ENCODE measurements around the gene RELCH.

RELCH gene

DNA sequence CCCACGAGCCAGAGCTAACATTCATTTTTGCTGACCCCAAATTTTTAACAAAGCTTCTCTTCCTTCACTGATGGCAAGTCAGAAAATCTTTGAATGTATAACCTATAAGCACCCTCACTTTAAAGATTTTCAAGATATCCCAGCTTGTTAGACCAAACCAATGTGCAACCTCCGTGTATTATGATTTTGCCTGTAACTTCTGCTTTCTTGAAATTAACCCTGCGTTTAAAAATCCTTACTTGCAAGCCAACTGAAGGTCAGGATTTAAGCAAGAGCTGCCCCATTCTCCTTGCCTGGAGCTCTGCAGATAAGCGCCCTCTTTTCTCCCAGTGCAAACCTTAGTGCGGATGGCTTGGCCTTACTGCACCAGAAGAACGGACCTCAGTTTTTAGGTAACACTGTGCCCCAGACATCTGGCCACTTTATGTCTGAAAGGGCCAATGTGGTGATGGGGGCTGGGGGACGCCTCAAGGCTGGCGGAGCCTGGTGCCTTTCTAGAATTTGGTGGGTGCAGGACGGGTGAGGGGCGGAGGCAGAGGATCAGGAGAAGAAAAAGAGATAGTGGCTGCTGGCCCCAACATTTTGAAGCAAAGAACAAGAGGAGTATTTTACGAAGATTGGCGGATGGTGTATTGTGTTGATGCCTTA lies 137.2 kb downstream of the RELCH start:
- DNase-seq: no peak

GRCh38 chr18:62324917-62325805 lies 138.1 kb downstream of the RELCH start, which contains the start of gene TNFRSF11A:
TNFRSF11A (plus strand) TSS chr18:62325310; CDS start chr18:62325353, 43 bp downstream.
- no peak for DNase-seq

- DNase-seq: no peak
Measured at GRCh38 chr18:62325806-62326645, 139.0 kb downstream of the RELCH start.

DNA sequence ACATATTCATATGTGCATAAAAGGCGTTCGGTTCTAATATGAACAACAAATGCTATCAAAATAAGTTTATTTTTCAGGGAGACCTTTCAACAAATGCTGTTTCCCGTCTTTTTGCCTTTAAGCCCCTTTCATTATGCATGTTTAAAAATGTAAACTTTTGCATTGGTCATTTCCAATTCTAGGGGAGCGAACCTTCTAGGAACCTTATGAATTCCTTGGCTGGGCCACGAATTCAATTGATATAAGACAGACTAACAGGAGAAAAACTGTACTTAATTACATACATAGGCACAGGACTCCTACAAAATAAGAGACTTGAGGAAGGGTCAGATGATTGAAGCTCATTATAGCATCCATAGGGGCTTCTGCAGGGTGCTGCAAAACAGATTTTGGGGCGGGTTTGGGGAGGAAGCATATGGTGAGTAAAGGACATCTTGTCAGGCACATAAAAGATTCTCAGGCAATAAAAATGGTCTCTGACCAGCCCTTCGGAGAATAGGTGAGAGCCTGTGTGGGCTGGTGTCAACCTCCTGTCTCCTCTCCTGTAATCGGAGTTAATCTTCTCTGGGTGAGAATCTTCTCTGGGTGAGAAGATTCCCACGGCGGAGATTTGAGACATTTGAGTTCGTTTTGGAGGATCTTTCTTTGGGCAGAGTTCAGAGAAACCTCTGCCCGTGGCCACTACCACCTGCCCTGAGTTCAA lies 139.7 kb downstream of the RELCH start:
- DNase-seq: no peak

- no peak for DNase-seq
Measured at GRCh38 chr18:62327977-62328376, 140.9 kb downstream of the RELCH start.

DNA sequence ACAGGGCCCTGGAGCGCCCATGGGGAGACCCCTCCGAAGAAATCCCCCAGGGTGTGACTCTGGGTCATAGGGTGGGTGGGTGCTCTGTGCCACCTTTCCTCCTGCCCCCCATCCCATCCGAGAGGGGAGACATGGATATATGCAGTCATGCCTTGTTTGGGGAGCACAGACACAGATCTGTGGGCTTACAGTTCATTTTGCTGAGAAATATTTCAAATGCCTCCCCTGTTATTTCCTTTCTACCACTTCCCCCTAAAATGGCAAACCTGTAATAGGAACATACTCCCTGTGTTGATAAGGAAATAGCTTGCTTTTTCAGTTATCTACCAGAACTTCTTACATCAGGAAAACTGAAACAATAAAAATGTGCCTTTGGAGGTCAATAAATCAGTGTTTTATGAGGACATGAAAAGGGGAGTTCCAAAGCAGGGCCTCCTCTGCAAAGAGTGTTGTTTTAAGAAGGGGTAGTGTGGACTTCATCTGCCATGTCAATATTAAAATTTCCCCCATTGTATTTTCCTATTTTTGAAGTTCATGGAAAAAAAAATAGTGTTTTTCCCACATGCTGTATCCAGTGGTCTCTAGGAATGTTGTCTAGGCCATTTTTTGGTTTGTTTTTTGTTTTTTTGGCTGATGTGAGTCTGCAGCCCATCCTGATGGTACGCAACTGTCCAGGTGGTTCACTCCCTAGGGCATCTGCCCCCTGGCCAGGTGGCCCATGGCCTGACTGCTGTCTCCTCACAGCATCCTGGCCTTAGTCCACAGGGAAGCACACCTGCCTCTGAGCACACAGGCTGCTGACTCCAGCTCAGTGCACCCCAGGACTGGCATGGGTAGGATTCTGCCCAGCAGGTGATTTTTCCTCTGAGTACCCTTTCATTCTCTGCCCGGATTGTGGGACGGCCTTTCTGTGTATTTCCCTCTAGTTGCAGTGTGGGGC lies 141.8 kb downstream of the RELCH start:
- DNase-seq: no peak

- DNase-seq: no peak
Measured at GRCh38 chr18:62329691-62330454, 142.8 kb downstream of the RELCH start.

GRCh38 chr18:62330650-62331049 lies 143.6 kb downstream of the RELCH start:
- no peak for DNase-seq

GRCh38 chr18:62331581-62332356 lies 144.7 kb downstream of the RELCH start:
- no peak for DNase-seq

DNA sequence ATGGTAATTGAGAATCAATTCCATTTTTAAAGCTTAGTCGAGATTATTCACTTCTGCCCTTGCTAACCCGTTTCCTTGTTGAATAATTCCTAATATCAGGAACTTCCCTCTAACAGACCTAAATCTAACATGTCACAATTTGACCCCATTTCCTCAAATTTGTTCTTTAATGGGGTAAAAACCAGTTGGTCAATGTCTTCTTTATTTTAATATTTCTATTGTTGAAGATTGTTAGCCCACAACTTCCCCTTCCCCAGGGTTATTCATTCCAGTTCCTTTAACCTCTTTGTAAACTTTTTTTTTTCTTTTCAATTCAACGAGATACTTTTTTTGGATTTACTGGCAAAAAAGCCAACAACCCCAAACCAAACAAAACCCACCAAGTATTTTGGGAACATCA lies 145.4 kb downstream of the RELCH start:
- no peak for DNase-seq

- DNase-seq: no peak
Measured at GRCh38 chr18:62332964-62333695, 146.1 kb downstream of the RELCH start.

GRCh38 chr18:62334120-62334519 lies 147.1 kb downstream of the RELCH start:
- no peak for DNase-seq

GRCh38 chr18:62335494-62335893 lies 148.4 kb downstream of the RELCH start:
- DNase-seq: no peak

GRCh38 chr18:62336618-62337017 lies 149.6 kb downstream of the RELCH start:
- DNase-seq: no peak

- no peak for DNase-seq
Measured at GRCh38 chr18:62337336-62337735, 150.3 kb downstream of the RELCH start.

DNA sequence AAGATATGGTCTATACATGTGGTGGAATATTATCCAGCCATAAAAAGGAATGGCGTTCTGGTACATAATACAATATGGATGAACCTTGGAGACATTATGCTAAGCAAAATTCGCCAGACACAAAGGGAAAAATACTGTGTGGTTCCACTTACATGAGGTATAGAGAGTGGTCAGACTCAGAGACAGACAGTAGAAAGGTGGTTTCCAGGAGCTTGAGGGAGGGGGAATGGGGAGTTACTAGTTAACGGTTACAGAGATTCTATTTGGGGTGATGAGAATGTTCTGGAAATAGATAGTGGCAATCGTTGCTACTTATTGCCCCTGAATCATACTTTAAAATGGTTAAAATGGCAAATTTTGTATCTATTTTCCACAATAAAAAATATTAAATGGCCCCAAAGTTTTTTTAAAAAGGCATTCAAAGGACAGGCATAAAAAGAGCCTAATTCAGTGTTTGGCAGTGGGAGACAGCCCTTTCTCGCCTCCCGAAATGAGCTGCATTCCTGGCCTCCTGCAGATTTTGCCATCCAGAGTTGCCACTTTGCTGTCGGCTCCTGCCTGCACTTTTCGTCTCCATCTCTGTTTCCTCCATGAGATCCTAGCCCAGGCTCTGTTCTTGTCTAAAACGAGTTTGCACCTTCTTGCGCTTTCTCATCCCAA lies 151.5 kb downstream of the RELCH start:
- no peak for DNase-seq

DNA sequence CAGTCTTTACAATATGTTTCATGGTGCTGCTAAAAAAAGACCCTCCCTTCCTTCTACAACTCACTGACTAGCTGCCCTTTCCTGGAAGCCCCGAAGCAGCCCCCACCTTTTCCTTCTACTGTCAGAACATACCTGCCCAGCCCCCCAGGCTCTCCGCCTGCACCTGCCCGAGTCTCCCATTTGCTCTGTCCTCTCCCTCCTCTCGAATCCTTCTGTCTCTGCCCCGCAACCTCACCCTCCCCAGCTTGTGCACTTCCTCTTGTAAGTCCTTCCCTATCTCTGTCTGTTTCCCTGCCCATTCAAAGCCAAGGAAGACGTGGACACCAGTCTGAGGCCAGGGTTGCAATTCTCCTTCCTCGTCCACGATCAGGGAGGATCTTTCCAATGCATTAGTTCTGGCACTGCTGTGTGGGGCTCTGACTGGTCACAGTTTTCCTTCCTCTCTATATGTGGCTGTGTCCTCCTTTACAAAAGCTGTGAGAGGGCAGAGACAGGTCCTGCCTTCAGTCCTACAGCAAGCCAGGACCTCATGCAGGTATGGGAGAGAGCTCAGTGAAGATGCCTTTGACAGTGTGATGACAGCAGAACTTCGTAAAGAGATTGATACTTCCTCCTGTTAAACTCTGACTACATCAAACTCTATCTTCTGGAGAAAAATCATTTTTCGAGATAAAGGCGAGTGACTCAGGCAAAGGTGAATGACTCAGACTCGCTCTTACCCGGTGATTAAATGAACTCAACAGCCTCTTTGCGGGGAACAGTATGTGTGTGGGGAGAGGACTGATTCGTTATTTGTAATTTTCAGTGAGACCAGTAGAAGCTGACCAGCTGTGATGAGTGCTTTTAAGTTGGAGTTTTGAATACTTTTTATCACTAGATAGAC lies 152.3 kb downstream of the RELCH start:
- DNase-seq: no peak
